WTC11 (cell line): ENCODE results near the gene TP63. TPM values are rescaled to one million over a fixed set of nuclear protein-coding genes. Genes with fewer than 3 reads are reported as not detected.

Source experiments
- ATAC-seq: fragments of 200-7000 bp; cut with Tn5 transposase; 2 replicates; pipeline ENCODE4 v1.10.0; 2021; ENCODE audit warnings: mild to moderate bottlenecking, moderate library complexity
- CTCF ChIA-PET: fragments of 300-600 bp; sonication (Branson Sonifier 250); formaldehyde crosslinking; loops from one replicate; lab custom pipeline; 2021; ENCODE audit warnings: antibody characterized with exemption; lab: Charles Lee
- POLR2A ChIA-PET: fragments of 350-600 bp; sonication (Branson Sonifier 250); formaldehyde crosslinking; loops from one replicate; lab custom pipeline; 2021; ENCODE audit warnings: antibody characterized with exemption; lab: Charles Lee
- DNase-seq: peaks from one replicate; pipeline ENCODE4 v3.0.0; 2021; ENCODE audit warnings: low spot score
- H3K27ac Mint-ChIP-seq: 2 replicates; pipeline ENCODE4 v1.8.0; 2021; ENCODE audit warnings: mixed read lengths
- H3K27me3 Mint-ChIP-seq: 2 replicates; pipeline ENCODE4 v1.8.0; 2021; ENCODE audit warnings: low read depth, mild to moderate bottlenecking, moderate library complexity, mixed read lengths
- H3K36me3 Mint-ChIP-seq: 2 replicates; pipeline ENCODE4 v1.8.0; 2021; ENCODE audit warnings: mixed read lengths
- H3K4me1 Mint-ChIP-seq: 2 replicates; pipeline ENCODE4 v1.8.0; 2022; ENCODE audit warnings: mixed read lengths
- H3K4me3 Mint-ChIP-seq: 2 replicates; pipeline ENCODE4 v1.8.0; 2021; ENCODE audit warnings: mild to moderate bottlenecking, moderate library complexity, mixed read lengths
- H3K9me3 Mint-ChIP-seq: 2 replicates; pipeline ENCODE4 v1.8.0; 2021; ENCODE audit warnings: mixed read lengths
- ATF1 ChIP-seq: sonication (generic); formaldehyde crosslinking; IDR thresholded peaks from 2 replicates; pipeline ENCODE4 v1.8.1; 2023; ENCODE audit warnings: mild to moderate bottlenecking, moderate library complexity, missing genetic modification reagents
- CBFB ChIP-seq: sonication (generic); formaldehyde crosslinking; IDR thresholded peaks from 2 replicates; pipeline ENCODE4 v1.8.1; 2022; ENCODE audit warnings: mild to moderate bottlenecking, low read depth, missing genetic modification reagents
- ETV6 ChIP-seq: sonication (generic); formaldehyde crosslinking; IDR thresholded peaks from 2 replicates; pipeline ENCODE4 v1.8.1; 2022; ENCODE audit warnings: mild to moderate bottlenecking, missing genetic modification reagents
- JUN ChIP-seq: sonication (generic); formaldehyde crosslinking; IDR thresholded peaks from 2 replicates; pipeline ENCODE4 v1.8.0; 2023; ENCODE audit warnings: mild to moderate bottlenecking, missing genetic modification reagents
- MYBL2 ChIP-seq: sonication (generic); formaldehyde crosslinking; IDR thresholded peaks from 2 replicates; pipeline ENCODE4 v1.8.1; 2023; ENCODE audit warnings: mild to moderate bottlenecking, moderate library complexity, missing genetic modification reagents
- NFYB ChIP-seq: sonication (generic); formaldehyde crosslinking; conservative IDR thresholded peaks from 2 replicates; pipeline ENCODE4 v1.8.0; 2022; ENCODE audit warnings: low read depth, missing genetic modification reagents
- ZNF121 ChIP-seq: sonication (generic); formaldehyde crosslinking; IDR thresholded peaks from 2 replicates; pipeline ENCODE4 v1.8.0; 2023; ENCODE audit warnings: missing genetic modification reagents
- total RNA-seq: library from RNA; stranded (reverse); gene quantifications from 3 replicates; pipeline ENCODE4 v1.2.3, GENCODE V29; 2021
- TF ChIP-seq, protein P1 (sequence below): fragments of 250-450 bp; sonication (Bioruptor Pico); IDR thresholded peaks from 2 replicates; pipeline ENCODE4 v1.9.0; 2021; ENCODE audit warnings: mild to moderate bottlenecking, borderline replicate concordance
- TF ChIP-seq, protein P2 (sequence below): sonication (generic); formaldehyde crosslinking; IDR thresholded peaks from 2 replicates; pipeline ENCODE4 v1.8.1; 2022; ENCODE audit warnings: low read depth, mild to moderate bottlenecking, moderate library complexity, missing genetic modification reagents, borderline replicate concordance
- TF ChIP-seq, protein P3 (sequence below): fragments of 250-450 bp; sonication (Bioruptor Pico); IDR thresholded peaks from 2 replicates; pipeline ENCODE4 v2.1.2; 2022; ENCODE audit warnings: mild to moderate bottlenecking, moderate library complexity
- TF ChIP-seq, protein P4 (sequence below): sonication (generic); formaldehyde crosslinking; IDR thresholded peaks from 2 replicates; pipeline ENCODE4 v1.8.1; 2023; ENCODE audit warnings: mild to moderate bottlenecking, moderate library complexity, missing genetic modification reagents
- TF ChIP-seq, protein P5 (sequence below): fragments of 250-450 bp; sonication (Bioruptor Pico); conservative IDR thresholded peaks from 2 replicates; pipeline ENCODE4 v1.9.0; 2021; ENCODE audit warnings: mild to moderate bottlenecking
- TF ChIP-seq, protein P6 (sequence below): sonication (generic); formaldehyde crosslinking; conservative IDR thresholded peaks from 2 replicates; pipeline ENCODE4 v1.8.1; 2023; ENCODE audit warnings: mild to moderate bottlenecking, low read depth, missing genetic modification reagents, moderate library complexity

The TP63 gene
- total RNA-seq, 1 experiment from 2014 or later: 0.09 TPM

DNA sequence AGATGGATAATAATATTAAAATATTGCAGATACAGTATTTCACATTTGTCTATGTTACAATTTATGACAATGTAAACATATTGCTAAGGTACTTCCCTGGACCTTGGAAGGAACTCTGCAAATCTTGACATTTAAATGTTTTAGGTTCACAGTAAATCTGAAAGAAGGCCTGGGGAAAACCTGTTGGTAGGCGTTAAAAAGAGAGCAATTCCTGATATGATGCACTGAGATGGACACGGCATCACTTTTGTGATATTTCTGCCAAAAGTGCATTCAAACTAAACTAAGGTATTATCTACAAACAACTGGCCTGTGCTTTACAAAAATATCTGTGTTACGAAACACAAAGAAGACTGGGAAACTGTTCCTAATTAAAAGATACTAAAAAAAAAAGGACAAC is 6.1 kb upstream of the TP63 start:
- Mint-ChIP-seq H3K4me3 (no peak overlapping the region), H3K27ac (no peak overlapping the region), H3K4me1 (0 out of 2 replicates have a peak, but pooled peaks cover under 1% of the 10 kb centered on the region), H3K36me3 (no peaks in the 10 kb centered on the region), H3K9me3 (no peaks in the 10 kb centered on the region), H3K27me3 (no peaks in the 10 kb centered on the region)
- DNase-seq (no peak), ATAC-seq (no peak)
- CTCF ChIA-PET: no interaction called here
- TF ChIP-seq, protein P1, sequence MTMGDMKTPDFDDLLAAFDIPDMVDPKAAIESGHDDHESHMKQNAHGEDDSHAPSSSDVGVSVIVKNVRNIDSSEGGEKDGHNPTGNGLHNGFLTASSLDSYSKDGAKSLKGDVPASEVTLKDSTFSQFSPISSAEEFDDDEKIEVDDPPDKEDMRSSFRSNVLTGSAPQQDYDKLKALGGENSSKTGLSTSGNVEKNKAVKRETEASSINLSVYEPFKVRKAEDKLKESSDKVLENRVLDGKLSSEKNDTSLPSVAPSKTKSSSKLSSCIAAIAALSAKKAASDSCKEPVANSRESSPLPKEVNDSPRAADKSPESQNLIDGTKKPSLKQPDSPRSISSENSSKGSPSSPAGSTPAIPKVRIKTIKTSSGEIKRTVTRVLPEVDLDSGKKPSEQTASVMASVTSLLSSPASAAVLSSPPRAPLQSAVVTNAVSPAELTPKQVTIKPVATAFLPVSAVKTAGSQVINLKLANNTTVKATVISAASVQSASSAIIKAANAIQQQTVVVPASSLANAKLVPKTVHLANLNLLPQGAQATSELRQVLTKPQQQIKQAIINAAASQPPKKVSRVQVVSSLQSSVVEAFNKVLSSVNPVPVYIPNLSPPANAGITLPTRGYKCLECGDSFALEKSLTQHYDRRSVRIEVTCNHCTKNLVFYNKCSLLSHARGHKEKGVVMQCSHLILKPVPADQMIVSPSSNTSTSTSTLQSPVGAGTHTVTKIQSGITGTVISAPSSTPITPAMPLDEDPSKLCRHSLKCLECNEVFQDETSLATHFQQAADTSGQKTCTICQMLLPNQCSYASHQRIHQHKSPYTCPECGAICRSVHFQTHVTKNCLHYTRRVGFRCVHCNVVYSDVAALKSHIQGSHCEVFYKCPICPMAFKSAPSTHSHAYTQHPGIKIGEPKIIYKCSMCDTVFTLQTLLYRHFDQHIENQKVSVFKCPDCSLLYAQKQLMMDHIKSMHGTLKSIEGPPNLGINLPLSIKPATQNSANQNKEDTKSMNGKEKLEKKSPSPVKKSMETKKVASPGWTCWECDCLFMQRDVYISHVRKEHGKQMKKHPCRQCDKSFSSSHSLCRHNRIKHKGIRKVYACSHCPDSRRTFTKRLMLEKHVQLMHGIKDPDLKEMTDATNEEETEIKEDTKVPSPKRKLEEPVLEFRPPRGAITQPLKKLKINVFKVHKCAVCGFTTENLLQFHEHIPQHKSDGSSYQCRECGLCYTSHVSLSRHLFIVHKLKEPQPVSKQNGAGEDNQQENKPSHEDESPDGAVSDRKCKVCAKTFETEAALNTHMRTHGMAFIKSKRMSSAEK (CRISPR knock-in tag): no peak
- TF ChIP-seq MYBL2 (no peak), ZNF121 (CRISPR knock-in tag) (no peak), CBFB (CRISPR knock-in tag) (no peak), ETV6 (CRISPR knock-in tag) (no peak), JUN (CRISPR knock-in tag) (no peak)
- TF ChIP-seq, protein P2, sequence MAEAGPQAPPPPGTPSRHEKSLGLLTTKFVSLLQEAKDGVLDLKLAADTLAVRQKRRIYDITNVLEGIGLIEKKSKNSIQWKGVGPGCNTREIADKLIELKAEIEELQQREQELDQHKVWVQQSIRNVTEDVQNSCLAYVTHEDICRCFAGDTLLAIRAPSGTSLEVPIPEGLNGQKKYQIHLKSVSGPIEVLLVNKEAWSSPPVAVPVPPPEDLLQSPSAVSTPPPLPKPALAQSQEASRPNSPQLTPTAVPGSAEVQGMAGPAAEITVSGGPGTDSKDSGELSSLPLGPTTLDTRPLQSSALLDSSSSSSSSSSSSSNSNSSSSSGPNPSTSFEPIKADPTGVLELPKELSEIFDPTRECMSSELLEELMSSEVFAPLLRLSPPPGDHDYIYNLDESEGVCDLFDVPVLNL (CRISPR knock-in tag): no peak
- TF ChIP-seq, protein P3, sequence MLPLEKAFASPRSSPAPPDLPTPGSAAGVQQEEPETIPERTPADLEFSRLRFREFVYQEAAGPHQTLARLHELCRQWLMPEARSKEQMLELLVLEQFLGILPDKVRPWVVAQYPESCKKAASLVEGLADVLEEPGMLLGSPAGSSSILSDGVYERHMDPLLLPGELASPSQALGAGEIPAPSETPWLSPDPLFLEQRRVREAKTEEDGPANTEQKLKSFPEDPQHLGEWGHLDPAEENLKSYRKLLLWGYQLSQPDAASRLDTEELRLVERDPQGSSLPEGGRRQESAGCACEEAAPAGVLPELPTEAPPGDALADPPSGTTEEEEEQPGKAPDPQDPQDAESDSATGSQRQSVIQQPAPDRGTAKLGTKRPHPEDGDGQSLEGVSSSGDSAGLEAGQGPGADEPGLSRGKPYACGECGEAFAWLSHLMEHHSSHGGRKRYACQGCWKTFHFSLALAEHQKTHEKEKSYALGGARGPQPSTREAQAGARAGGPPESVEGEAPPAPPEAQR (CRISPR knock-in tag): no peak
- TF ChIP-seq, protein P4, sequence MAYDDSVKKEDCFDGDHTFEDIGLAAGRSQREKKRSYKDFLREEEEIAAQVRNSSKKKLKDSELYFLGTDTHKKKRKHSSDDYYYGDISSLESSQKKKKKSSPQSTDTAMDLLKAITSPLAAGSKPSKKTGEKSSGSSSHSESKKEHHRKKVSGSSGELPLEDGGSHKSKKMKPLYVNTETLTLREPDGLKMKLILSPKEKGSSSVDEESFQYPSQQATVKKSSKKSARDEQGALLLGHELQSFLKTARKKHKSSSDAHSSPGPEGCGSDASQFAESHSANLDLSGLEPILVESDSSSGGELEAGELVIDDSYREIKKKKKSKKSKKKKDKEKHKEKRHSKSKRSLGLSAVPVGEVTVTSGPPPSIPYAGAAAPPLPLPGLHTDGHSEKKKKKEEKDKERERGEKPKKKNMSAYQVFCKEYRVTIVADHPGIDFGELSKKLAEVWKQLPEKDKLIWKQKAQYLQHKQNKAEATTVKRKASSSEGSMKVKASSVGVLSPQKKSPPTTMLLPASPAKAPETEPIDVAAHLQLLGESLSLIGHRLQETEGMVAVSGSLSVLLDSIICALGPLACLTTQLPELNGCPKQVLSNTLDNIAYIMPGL (CRISPR knock-in tag): no peak
- TF ChIP-seq, protein P5, sequence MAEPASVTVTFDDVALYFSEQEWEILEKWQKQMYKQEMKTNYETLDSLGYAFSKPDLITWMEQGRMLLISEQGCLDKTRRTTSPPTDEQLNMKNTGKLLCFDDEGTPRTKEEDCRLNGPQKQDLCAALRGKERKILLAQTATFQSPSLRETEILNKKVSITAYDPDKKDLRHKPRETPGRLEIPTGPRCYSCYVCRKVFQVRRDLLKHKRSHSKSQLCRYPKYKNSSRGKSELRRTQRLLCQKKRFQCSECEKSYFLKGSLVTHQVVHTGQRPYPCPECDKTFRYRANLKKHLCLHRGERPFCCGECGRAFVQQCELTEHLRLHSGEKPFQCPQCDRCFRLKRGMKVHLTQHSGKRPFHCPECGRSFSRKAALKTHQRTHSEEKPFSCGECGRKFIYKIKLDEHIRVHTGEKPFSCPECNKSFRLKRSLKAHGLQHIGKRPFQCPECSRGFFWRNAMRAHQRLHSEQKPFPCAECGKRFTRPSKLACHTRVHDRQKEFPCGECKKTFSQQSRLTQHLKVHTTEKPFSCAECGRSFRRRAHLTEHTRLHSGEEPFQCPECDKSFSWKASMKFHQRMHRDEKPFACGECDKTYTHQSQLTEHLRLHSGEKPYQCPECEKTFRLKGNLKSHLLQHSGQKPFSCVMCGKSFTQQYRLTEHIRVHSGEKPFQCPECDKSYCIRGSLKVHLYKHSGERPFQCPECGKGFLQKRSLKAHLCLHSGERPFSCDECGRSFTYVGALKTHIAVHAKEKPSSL (CRISPR knock-in tag): no peak
- POLR2A ChIA-PET: no interaction called here

DNA sequence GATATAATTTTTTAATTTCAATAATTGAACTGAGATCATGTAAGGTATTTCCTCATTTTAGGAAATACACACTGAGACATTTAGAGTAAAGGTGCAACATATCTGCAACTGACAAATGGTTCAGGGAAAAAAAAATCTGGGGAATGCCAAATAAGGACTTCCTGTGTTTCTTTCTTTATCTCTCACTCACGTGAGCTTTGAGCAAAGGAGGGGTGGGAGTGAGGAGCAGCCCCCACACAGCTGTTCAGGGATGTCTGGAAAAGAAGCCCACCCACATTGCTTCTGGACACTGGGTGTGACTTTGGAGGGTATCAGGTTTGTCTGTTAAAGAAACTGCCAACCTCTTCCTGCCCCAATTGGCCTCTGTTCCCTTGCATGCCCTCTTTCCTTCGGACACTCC is 5.6 kb upstream of the TP63 start:
- no peak for ATAC-seq
- no peak overlapping the region for H3K4me3 Mint-ChIP-seq
- POLR2A ChIA-PET: no interaction called here

More for the DNA sequence above, 5.6 kb upstream of the TP63 start:
- Mint-ChIP-seq H3K4me1 (0 out of 2 replicates have a peak, but pooled peaks cover 3% of the 10 kb centered on the region), H3K36me3 (no peaks in the 10 kb centered on the region), H3K27me3 (no peaks in the 10 kb centered on the region), H3K9me3 (no peaks in the 10 kb centered on the region), H3K27ac (no peak overlapping the region)
- CTCF ChIA-PET: no interaction called here
- no peak for DNase-seq
- TF ChIP-seq, protein P6, sequence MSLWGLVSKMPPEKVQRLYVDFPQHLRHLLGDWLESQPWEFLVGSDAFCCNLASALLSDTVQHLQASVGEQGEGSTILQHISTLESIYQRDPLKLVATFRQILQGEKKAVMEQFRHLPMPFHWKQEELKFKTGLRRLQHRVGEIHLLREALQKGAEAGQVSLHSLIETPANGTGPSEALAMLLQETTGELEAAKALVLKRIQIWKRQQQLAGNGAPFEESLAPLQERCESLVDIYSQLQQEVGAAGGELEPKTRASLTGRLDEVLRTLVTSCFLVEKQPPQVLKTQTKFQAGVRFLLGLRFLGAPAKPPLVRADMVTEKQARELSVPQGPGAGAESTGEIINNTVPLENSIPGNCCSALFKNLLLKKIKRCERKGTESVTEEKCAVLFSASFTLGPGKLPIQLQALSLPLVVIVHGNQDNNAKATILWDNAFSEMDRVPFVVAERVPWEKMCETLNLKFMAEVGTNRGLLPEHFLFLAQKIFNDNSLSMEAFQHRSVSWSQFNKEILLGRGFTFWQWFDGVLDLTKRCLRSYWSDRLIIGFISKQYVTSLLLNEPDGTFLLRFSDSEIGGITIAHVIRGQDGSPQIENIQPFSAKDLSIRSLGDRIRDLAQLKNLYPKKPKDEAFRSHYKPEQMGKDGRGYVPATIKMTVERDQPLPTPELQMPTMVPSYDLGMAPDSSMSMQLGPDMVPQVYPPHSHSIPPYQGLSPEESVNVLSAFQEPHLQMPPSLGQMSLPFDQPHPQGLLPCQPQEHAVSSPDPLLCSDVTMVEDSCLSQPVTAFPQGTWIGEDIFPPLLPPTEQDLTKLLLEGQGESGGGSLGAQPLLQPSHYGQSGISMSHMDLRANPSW (CRISPR knock-in tag): no peak
- TF ChIP-seq ATF1 (CRISPR knock-in tag) (no peak), NFYB (CRISPR knock-in tag) (no peak)
